Stimulated activated CD8-positive, alpha-beta memory T cell treated with anti-CD3 and anti-CD28 coated beads, Interleukin-4, amount 100 ng/mL, for 4 hours (primary cell): ENCODE data around the gene CHST13.

ENCODE experiments used
- DNase-seq, 2 donors: peaks; one replicate each; pipeline ENCODE4 v3.0.0-alpha.2; 2020; ENCODE audit warnings: low read depth in 2 of 2, low spot score in 1 of 2

Gene CHST13

DNA sequence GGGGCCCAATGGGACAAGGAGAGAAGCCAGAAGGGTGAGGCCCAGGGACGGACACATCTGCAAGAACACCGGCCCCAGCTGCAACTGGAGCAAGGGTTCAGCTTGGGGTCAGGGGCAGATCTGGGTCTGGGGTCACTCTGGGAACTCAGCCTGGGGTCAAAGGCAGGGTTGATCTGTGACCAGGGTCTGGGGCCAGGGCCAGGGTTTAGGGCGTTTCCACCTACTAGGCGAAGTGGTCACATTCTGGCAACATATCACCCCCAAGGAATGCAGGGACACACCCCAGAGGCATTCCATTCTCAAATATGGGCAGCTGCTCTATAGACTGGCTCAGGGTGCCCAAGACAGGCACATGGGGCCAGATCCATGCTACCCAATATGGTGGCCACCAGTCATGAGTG, 15.4 kb upstream of the CHST13 start:
- DNase-seq, result no peak

DNA sequence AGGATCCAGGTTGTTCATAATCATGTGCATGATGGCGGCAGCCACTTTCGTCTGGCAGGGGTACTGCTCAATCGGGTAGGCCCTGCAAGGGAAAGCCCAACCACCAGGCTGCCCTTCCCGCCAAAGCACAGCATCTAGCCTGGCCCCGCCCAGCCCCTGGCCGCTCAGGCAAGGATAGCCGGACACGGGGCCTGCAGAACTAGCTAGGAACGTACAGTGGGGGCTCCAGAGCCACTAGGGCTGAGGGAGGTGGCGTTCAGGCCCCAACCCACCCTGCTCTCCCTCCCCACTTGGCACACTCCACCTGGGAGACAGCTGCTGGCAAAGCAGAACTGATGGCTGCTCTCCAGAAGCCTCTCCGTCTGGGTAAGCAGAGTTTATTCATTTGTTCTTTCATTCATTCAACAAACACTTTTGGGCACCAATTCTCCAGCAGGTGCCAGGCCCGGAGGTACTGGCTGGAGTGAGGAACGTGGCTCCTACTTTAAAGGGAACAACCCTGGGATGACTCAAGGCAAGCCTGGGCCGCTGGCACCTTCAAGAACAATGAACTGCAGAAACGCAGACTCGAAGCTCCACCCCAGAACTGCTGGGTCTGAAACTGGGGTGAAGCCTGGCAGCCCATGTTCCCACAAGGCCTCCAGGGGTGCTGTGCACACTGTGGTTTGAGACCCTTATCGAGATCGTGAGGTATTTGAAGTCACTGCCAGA, 14.2 kb upstream of the CHST13 start:
- DNase-seq, result no peak

DNA sequence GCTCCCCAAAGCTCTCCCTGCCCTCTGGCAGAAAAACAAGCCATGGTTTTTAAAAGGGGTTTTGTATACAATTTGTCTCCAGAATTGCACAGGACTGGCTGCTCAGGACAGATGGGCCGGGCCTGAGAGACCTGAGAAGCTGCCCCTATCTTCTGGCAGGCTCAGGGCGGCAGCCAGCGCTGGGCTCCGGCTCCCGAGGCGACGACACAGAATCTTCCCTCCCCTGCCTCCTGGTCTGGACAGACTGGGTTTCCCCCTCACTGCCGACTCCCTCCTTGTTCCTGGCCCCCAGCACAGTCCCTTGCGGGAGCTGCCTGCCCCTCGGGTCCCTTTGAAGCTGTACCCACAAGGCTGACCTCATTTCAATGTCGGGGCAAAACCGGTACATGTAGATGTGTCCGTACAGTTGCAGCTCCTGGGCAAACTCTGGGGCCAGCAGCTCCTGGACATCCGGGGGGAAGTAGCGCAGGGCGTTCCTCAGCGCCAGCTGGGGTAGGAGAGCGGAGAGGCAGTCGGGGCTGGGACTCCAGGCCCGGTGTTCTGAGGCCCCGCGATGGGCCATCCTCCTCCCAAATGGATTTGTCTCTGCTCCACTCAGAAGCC, 13.5 kb upstream of the CHST13 start:
- DNase-seq, result no peak

DNA sequence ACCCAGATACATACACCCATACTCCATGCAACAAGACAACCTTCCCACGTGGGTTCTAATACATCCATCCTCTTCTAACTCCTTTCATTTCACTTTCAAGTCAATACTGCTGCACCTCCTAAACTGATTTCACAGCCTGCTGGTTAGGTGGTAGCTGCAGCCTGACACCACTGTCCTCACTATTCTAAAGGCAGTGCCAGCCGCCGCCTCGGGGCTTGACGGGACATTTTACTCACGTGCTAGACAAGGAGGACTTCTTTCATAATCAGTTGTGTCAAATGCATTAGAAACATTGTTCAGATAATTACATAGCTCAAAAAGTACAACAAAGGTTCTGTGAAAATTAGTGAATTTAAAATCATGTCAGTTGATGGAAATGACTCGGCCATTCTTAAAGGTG, 12.7 kb upstream of the CHST13 start:
- DNase-seq, result no peak

DNA sequence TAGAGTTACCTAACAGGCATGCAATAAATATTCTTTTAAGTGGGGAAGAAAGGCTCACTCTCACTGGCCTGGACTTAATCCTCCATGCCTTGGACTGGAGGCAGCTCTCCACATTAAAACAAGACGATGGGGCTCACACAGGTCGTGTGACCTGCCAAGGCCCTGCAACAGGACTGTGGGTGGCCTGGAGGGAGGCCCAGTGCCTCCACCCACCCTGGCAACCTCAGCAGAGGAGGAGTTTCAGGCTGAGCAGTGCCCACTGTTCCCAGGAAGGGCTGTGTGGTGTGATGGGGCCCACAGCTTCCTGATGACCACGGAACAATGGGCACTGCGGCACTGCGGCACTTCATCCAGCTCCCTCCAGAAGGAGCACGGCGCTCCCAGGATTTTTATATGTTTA, 11.9 kb upstream of the CHST13 start:
- no peak for DNase-seq

DNA sequence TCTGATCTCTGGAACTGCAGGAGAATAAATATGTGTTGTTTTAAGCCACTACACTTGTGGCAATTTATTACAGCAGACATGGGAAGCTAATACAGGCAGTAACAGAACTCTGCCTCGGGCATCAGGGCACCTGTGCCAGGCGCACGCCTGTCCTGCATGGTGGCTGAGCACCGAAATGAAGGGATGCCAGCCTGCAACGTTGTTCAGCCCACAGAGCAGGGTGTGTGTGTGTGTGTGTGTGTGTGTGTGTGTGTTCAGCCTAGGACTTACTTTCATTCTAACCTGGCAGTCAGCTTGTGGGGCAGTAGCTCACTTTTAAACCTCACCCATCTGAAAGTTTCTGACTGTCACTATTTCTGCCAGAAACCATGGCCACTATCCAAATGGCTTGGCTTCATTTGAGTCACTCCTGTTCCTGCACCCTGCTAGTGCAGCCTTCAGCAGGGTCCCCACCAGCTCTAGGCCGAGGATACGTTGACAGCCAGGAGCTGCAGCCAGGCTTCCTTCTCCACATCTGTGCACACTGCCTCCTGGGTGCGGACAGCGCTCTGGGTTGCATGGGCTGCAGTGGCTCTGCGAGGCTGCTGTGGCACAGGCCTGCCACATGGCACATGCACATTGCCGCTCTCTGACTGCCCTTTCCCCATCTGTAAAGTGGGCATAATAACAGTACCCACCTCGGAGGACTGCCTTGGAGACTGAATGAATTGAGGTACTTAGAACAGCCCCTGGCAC, 10.9 kb upstream of the CHST13 start:
- no peak for DNase-seq

DNA sequence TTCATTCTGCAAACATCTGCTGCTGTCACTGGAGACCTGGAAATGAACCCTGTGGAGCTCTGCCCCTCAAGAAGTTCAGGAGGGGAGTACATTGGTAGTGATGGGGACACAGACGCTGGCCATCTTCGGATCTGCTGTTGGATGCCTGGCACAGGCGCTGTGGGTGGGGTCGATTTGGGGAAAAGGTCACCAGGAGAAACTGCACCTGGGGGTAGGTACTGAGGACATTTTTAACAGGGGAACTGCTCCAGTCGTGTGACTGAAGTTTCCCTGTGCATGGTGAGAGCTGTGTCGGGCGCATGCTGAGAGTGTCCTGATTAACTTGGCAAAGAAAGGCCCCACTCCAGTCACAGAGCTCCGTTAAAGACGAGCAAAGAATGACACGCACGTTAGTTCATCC, 9.8 kb upstream of the CHST13 start:
- no peak for DNase-seq

DNA sequence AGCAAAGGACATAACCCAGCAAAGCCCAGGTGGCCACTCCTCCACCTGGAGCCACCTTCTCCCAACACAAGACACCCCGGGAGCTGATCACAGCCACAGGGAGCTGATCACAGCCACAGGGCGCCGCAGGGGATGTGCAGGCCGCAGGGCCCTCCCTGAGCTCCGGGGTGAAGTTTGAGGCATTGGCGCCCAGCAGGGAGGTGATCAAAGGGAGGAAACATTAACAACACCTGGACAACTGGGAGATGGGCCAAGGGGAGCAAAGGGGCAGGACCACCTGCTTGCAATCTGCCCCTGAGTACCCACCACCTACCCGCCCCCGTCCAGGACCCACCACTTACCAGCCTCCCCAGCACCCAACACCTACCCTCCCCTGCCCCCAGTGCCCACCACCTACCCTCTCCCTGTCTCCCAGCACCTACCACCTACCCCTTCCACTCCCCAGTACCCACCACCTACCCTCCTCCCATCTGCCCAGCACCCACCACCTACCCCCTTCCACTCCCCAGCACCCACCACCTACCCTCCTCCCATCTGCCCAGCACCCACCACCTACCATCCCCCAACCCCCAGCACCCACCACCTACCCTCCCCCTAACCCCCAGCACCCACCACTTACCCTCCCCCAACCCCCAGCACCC, 8.8 kb upstream of the CHST13 start:
- DNase-seq, result no peak

DNA sequence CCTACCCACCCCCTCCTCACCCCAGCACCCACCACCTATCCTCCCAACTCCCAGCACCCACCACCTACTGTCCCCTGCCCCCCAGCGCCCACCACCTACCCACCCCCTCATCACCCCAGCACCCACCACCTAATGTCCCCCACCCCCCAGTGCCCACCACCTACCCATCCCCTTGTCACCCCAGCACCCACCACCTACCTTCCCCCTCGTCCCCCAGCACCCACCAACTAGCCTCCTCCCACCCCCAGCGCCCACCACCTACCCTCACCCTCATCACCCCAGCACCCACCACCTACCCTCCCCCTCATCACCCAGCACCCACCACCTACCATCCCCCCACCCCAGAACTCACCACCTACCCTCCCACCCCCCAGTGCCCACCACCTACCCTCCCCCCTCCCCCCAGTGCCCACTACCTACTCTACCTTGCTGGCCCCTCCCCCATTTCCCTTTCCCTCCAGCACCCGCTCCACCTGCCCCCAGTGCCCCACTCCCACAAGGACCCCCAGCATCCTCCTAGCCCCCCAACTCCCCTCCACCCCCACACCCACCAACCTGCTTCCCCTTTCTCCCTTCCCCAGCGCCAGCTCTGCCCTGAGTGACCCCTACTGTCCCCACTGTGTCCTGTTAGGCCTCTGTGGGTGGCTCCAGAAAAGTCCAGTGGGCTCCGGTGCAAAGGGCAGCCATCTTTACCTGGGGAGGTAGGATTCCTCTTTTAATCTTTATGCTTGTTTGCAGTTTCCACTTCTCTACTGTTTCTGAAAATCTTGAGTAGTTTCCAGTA, 7.6 kb upstream of the CHST13 start:
- no peak for DNase-seq

DNA sequence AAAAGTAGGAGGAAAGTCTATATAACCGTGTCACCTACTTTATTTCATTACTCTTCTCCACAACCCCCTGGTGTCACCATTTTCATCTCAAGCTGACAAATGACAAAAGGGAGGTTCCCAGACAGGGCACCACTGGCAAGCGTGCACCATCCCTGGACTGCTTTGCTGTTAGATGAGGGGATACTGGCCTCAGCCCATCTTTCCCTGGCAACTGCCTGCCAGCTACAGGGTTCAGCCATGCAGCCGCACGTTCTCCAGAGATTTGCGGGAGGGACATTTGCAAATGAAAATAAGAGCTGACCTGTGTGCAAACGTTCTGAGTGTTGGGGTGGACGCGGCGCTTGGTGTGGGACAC, 7.0 kb upstream of the CHST13 start:
- no peak for DNase-seq

DNA sequence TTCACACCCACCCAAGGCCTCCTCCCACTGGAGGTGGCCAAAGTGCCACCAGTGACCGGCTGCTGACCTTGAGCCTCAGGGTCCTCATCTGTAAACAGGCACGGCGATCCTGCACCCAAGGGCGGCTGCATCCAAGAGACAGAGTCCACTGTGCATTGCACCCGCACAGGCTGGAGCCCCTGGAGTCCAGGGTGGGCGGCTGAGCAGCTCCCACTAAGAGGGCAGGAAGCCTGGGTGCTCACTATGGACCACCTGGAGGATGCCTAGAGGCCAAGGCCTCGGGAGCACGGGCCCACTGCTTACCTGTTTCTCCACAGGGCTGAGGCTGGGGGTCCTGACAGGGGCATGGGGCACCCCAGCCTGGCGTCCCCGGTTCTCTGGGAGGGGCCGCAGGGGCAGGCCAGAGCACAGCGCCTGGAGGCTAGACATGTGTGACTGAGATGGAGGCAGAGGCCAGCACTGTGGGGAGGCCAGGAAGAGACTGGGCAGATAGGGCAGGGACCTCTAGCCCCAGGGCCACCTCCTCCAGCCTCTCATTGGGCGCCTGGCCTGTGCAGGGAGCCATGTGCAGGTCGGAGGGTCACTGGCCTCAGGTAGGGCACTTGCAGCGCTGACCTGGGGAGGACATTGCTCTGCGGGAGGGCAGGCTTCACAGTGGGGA, 6.5 kb upstream of the CHST13 start, which contains the start of gene UROC1:
Gene UROC1, minus strand, starts transcription at position 483 of the 661 bp plus-strand sequence. Its CDS starts 54 bp downstream, at position 429.
- DNase-seq, result no peak

DNA sequence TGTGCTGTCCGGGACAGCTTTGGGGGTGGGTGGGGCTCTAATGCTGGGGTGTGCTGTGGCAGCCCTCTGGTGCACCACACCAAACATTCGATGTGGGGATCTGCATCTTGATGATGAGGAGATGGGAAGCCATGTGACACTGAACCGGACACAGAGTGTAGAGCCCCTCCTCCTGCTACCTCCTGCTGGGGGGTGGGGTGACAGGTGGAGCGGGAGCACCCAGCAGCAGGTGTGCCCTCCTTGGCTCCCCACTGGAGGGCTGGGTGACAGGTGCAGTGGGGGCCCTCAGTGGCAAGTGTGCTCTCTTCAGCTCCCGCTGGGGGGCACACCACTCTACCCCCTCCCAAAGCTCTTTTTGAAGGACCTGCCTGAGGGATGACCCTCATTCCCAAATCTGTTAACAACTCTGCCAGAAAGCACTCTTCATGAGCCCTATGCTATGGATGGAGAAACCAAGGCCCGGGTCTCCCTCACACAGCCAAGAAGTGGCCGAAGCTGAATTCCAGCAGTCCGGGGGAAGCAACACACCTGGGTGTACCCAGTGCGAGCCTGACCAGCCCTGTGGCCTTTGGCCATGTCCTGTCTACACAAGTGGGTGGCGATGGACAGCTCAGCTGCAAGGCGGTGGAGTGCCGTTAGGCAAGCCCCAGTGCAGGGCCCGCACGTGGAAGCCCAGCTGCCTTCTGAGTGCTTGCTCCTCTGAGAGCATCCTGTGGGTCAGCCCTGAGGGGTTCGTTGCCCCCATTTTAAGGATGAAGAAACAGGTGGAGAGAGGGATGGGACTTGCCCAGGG, 5.8 kb upstream of the CHST13 start:
- no peak for DNase-seq

DNA sequence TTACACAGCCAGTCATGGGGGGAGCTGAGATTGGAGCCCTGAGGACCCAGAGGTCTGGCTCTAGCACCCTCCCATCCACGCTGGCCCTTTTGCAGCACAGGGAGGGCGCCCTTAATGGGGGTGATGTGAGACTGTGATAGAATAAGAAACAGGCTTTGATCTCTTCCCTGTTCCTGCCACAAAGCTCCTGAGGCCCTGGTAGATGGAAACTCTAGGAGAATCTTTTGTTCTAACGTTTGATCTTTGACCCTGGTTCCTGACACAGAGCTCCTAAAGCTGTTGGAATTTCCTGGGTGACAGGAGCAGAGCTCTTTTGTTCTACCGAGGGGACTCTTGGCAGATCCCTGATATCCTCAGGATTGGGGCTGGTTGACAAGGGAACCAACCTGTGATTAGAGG, 5.2 kb upstream of the CHST13 start:
- DNase-seq, result no peak

DNA sequence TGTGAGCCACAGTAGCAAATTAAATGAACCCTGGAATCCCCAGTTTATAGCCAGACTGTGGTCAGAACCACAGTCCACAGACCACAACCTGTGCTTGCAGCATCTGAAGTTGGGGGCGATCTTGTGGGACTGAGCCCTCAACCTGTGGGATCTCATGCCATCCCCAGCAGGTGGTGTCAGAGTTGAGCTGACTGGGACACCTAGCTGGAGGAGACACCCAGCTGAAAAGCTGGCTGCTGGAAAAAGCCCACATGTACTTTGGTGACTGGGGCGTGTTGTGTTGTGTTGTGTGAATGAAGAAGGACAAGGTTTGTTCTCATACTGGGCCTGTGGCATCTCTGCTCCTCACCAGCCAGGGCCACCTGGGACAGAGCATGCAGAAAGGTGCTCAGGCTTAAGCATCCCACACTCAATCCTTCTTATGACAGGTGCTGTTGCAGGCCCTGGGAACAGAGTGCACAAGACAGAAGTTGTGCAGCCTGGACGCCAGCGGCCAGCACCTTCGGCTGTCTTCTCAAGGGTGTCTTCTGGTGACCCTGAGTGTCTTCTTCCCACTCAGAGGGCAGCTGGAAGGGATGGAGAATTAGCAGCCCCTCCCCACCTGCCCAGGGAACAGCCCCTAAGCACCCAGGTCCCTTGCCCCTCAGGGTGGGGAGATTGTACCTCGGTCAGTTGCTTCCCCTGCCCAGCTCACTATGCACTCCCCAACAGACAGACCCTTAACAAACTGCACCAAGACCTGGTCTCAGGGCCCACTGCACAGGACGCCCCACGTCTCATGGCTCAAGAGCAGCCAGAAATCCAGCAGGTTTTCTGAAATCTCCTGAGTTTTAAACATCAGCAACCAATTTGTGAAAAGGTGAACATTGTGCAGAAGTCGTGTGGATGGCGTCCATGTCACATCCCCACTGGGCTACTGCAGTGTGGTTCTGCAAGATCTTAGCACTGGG, 4.2 kb upstream of the CHST13 start:
- no peak for DNase-seq

DNA sequence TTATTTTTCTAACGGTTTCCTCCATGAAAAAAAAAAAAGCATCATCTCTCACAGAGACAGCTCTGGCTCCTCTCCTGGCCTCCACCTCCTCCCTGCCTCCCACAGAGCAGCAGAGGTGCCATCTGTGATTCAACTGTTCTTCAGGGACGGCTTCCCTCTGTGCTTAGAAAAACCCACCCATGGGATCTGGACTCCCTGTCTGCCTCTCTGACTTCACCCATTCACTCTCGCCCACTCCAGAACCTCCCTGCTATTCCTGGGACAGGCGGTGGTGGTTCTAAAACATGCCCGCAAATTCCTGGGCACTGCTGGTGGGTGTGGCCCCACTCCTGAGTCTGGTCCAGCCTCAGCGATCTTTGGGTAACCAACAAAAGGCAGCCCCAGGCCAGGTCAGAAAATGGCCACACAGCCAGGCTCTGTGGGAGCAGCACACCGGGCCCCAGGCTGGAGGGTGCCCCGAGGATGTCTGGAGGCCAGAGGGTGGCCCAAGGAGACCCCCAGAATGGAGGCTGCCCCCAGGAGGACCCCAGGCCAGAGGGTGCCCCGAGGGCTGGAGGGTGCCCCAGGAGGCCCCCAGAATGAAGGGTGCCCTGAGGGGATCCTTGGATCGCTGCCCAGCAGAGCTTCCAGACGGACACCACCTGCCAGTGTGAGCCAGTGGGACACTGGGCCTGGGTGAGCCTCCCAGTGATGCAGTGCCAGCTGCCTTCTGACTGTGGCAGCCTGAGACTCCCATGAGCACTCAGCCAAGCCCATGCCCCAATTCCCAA, 2.6 kb upstream of the CHST13 start:
- no peak for DNase-seq

DNA sequence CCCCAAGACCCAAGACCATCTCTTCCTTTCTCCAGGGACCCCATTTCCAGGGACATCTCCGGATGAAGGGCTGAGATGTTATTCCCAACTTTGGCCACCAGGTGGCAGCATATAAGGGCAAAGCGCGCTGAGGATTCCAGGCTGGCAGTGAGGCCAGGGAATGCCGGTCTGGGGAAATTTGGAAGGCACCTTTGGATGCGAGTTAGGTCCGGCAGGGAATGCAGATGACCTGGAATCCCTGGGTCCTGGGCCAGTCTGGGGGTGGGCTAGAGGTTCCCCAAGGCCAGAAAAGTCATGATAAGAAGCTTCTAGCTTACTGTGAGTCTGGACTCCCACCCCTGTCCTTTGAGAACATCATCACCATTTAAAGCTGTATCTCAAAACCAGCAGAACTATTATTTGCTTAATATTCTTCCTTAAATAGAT, 1.6 kb upstream of the CHST13 start:
- DNase-seq, result peak in 1 of 2 donors; percentile 5

DNA sequence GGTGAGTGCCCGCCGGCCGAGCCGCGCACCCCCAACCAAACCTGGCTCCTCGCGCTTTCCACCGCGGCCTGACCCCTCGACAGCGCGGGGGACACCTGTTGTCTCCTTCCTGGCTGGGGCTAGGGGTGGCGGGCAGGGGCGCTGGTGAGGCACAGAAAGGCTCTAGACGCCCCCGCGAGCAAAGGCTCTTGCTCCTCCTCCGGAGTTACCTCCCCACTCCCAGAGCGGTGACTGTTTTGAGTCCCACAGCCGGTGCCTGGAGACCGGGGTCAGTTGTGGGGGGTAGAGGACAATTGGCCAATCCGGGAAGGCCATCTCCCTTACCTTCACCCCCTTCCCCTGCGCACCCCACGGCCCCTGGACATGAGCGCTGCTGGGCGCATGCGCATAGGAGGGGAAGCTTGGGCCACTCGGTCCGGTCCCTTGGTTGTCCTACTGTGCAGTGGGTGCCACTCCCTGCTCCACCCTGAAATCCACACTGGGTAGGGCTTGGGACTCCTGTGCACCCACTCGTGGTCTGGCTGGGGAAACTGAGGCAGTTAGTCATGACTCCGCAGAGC, 554 bp downstream of the CHST13 start:
- no peak for DNase-seq
